NCI-H2107 treated with DMSO at 0.1 percent for 48 hours (cell line): ENCODE measurements around the gene WFDC12.
A peak's percentile ranks its signal among the peaks of the same experiment; 100 is the strongest.

Experiments
- DNase-seq: peaks from one replicate; lab custom pipeline; 2025; ENCODE audit not compliant: unreplicated experiment; lab: John Stamatoyannopoulos, UW

WFDC12 gene

GRCh38 chr20:45115829-45116228 is 8.4 kb downstream of the WFDC12 start:
- no peak for DNase-seq

DNA sequence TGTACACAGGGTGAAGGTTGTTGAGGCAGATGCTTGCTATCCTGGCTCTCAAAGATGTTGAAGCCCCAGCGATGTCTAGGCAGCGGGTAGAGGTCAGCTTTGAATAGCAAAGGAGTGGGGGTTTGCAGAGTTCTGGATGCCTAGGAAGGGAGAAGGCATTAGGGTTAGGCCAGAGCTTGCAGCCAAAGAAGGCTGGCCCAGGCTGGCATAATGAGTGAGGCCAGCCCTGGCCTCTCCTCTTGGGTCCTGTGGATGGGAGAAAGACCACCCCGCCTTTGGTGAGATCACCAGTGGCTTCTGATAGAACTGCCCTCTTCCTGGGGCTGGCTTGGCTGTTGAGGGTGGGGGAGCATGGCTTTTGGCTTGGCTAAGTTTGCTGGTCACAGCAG is 8.9 kb downstream of the WFDC12 start:
- no peak for DNase-seq

- DNase-seq: no peak
These were observed 9.5 kb downstream of the WFDC12 start, which contains the start of gene WFDC5 for GRCh38 chr20:45114465-45115385. WFDC5 (minus strand) TSS chr20:45115174; CDS start chr20:45115083, 91 bp downstream.

DNA sequence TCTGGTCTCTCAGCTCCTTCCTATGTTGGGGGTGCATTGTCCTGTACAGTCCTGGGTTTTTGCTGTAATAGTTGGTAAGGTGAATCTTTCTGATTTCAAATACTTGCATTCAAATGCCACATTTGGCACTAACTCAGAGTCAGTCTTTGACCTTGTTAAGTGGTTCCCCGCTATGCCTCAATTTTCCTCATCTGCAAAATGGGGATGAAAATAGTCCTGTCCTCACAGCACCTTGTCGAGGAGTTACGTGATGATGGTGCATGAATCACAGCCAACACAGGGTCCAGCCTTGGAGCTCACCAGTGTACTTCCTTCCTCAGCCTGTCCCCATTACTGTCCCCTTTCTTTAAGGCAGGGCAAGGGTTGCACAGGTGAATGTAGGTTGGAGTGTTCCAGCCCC is 10.4 kb downstream of the WFDC12 start:
- DNase-seq: no peak

DNA sequence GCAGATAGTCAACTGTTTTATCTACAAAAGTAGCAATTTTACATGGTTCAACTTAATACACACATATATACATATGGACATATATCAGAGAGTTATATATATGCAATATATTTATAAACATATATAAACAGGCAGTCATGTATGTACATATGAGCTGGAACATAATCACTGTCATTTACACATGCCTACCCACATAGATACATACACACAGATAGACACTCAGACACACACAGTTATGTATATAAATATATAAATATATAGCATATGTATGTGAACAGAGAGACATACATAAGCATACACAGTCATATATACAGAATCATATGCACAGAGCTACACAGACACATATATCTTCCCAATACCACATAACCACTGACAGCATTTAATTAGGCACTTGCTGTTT is 11.5 kb downstream of the WFDC12 start:
- no peak for DNase-seq

DNA sequence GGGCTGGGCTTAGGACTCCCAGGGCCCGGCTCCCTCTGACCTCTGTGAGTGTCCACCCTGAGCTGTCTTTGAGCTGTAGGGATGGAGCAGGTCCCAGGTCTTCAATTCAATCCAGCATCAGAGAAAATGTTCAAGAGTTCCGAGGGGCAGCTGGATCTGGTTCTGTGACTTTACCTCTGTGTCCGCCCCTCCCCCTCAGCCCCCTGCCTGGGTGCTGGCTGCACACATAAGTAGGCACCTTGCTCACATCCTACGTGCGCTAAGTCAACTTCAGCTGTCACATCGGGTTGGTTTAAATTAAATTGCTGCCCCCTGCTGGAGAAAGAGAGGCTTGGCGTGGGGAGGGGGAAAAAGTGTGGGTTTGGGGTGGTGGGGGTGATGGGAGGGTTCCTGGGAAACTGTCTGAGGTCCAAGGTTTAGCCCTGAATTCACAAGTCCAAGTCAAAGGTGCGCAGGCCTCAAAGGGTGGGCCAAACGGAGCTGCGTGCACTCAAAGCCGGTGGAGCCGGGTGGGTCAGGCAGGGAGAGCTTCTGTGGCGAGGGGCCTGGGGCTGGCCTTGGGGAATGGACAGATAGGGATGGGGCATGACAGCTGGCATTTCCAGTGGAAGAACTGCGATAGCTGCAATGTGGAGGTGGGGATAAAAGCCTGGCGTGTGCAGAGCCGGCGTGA is 12.3 kb downstream of the WFDC12 start:
- no peak for DNase-seq

GRCh38 chr20:45111285-45111684 is 13.0 kb downstream of the WFDC12 start:
- no peak for DNase-seq

- DNase-seq: no peak
These were observed 14.0 kb downstream of the WFDC12 start for GRCh38 chr20:45110301-45110700.

GRCh38 chr20:45109634-45110033 is 14.6 kb downstream of the WFDC12 start:
- no peak for DNase-seq

GRCh38 chr20:45105317-45105716 is 18.9 kb downstream of the WFDC12 start:
- no peak for DNase-seq

DNA sequence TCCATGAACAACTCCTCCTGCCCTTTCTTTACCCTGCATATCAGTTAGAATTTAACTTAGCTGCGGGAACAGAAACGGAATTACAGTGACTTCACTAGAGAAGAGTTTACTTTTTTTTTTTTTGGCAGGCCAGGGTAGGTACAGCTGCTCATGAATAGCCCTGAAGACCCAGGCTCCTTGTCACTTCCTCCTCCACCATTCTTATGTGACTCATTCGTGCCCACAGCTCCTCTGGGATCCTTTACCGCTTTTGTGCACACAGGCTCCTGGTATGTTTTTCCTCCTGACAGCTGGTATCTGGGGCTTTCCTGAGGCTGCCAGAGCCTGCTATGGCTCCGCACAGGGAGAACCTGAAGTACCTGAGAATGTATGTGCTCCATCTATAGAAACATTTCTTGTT is 19.5 kb downstream of the WFDC12 start:
- no peak for DNase-seq

DNA sequence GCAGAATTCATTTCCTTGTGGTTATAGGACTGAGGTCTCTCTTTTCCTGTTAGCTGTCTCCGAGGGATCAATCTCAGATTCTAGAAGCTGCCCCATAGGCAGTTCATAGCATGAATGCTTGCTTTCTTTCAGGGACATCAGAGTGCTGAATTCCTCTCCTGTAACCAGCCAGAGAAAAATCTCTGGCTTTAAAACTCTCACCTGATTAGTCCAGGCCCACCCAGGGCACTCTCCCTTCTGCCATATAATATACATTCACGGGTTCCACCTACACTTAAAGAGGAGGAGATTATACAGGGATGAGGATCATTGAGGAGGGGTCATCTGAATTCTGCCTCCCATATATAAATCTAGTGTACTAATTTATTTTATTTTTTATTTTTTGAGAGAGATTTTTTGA is 21.2 kb downstream of the WFDC12 start:
- DNase-seq: no peak

DNA sequence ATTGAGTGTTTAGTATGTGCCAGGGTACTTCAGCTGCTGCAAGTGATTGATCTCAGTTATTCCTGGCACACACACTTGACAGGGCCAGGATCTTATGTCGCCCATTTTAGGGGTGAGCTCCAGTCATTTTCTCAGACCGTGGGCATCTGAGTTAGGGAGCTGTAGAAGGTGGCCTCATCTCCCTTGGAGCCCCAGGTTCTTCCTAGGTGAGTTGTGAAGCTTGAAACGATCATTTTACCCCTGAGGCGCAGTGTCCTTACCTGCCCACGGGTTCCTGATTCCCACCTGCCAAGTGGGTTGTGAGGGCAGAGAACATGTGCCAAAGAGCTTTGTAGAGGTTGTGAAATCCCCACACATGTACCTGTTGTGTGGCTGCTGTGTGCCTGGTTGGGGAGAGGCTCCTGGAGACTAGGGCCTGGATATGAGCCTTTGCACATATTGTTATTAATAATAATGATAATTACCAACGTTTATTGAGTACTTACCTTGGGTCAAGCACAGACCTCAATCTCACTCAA is 22.9 kb downstream of the WFDC12 start:
- DNase-seq: no peak

GRCh38 chr20:45100563-45101245 is 23.6 kb downstream of the WFDC12 start, which contains the start of gene KCNS1:
KCNS1 (minus strand) TSS chr20:45101127; CDS start chr20:45099236, 1,891 bp downstream.
- no peak for DNase-seq

DNA sequence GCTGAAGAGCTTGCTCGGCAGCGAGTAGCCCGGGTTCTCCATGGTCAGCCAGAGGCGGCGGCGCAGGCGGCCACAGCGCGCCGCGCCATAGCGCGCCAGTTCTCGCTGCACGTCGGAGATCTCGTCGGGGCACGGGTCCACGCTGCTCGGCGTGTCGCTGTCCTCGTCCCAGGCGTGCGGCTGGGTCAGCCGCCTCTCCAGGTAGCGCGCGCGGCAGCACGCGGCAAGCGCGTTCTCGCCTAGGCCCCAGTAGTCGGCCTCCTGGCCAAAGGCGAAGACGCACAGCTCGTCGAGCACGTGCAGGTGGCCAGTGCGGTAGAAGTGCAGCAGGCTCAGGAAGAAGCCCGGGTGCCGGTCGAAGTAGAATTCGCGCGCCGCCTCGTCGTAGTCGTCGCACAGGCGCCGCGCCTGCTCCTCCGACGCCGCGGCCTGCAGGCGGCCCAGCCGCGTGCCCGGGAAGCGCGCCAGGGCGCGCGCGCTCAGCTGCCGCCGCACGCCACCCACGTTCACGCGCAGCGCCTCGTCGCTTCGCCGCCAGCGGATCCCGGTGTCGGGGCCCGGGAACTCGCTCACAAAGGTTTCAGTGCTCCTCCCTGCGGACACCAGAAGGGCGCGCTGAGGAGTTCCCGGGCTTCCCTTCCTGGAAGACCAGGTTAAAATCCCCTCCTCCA is 26.0 kb downstream of the WFDC12 start:
- no peak for DNase-seq

- no peak for DNase-seq
These were observed 26.7 kb downstream of the WFDC12 start for GRCh38 chr20:45097485-45098102.

GRCh38 chr20:45096781-45097180 is 27.5 kb downstream of the WFDC12 start:
- DNase-seq: no peak

- peak; percentile 28 for DNase-seq
These were observed 28.4 kb downstream of the WFDC12 start for GRCh38 chr20:45095805-45096238.

GRCh38 chr20:45094864-45095574 is 29.2 kb downstream of the WFDC12 start:
- DNase-seq: no peak

DNA sequence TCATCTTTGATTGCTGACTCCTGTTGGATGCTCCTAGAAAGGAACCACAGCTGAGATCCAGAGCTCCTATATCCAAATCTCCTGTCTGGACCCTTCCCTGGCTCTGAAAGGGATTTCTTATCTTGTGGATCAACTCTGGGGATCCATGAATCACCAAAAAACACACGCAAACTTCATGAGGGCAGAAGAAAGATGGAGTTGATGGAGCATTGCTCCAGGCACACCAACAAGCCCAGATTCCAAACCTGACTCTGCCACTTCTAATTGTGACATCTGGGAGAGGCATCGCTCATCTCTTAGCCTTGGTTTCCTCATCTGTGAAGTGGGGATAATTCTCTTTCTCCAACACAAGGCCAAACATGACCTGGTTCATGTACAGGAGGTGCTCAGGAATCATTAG is 30.1 kb downstream of the WFDC12 start:
- no peak for DNase-seq
